ENCODE measurements around the gene FHIP2A.

The FHIP2A gene

GRCh38 chr10:114811862-114812261 lies 9.7 kb upstream of the FHIP2A start:
- TF ChIP-seq CTCF (IDR thresholded peaks at IDR 0.05; ENCODE audit: extremely low read depth, insufficient read depth, missing control alignments): no peak
- DNase-seq (ENCODE audit: low spot score): no peak
- in situ Hi-C loops (cut with MboI; ENCODE audit: low pct_unique_long_range_greater_than_20kb, low sequenced_read_pairs, unreplicated experiment): no loop called here

- in situ Hi-C loops (cut with MboI; ENCODE audit: low pct_unique_long_range_greater_than_20kb, low sequenced_read_pairs, unreplicated experiment): no loop called here
- DNase-seq (ENCODE audit: low spot score): no peak
- no peak for TF ChIP-seq CTCF (IDR thresholded peaks at IDR 0.05; ENCODE audit: extremely low read depth, insufficient read depth, missing control alignments)
Measured at GRCh38 chr10:114815791-114816190, 5.8 kb upstream of the FHIP2A start.

GRCh38 chr10:114816308-114816707 lies 5.3 kb upstream of the FHIP2A start:
- DNase-seq (ENCODE audit: low spot score): no peak
- in situ Hi-C loops (cut with MboI; ENCODE audit: low pct_unique_long_range_greater_than_20kb, low sequenced_read_pairs, unreplicated experiment): no loop called here
- TF ChIP-seq CTCF (IDR thresholded peaks at IDR 0.05; ENCODE audit: extremely low read depth, insufficient read depth, missing control alignments): no peak

- in situ Hi-C loops (cut with MboI; ENCODE audit: low pct_unique_long_range_greater_than_20kb, low sequenced_read_pairs, unreplicated experiment): no loop called here
- no peak for TF ChIP-seq CTCF (IDR thresholded peaks at IDR 0.05; ENCODE audit: extremely low read depth, insufficient read depth, missing control alignments)
- no peak for DNase-seq (ENCODE audit: low spot score)
Measured at GRCh38 chr10:114819322-114819721, 2.3 kb upstream of the FHIP2A start.

GRCh38 chr10:114821915-114822443 lies 399 bp downstream of the FHIP2A start:
- TF ChIP-seq CTCF (IDR thresholded peaks at IDR 0.05; ENCODE audit: extremely low read depth, insufficient read depth, missing control alignments): no peak
- in situ Hi-C loops (cut with MboI; ENCODE audit: low pct_unique_long_range_greater_than_20kb, low sequenced_read_pairs, unreplicated experiment): no loop called here
- peak; percentile 46 for DNase-seq (ENCODE audit: low spot score)

- in situ Hi-C loops (cut with MboI; ENCODE audit: low pct_unique_long_range_greater_than_20kb, low sequenced_read_pairs, unreplicated experiment): no loop called here
- no peak for TF ChIP-seq CTCF (IDR thresholded peaks at IDR 0.05; ENCODE audit: extremely low read depth, insufficient read depth, missing control alignments)
- DNase-seq (ENCODE audit: low spot score): peak; percentile 39
Measured at GRCh38 chr10:114822444-114823076, 980 bp downstream of the FHIP2A start.
